Measurements from ENCODE around the gene USP44.

DNA sequence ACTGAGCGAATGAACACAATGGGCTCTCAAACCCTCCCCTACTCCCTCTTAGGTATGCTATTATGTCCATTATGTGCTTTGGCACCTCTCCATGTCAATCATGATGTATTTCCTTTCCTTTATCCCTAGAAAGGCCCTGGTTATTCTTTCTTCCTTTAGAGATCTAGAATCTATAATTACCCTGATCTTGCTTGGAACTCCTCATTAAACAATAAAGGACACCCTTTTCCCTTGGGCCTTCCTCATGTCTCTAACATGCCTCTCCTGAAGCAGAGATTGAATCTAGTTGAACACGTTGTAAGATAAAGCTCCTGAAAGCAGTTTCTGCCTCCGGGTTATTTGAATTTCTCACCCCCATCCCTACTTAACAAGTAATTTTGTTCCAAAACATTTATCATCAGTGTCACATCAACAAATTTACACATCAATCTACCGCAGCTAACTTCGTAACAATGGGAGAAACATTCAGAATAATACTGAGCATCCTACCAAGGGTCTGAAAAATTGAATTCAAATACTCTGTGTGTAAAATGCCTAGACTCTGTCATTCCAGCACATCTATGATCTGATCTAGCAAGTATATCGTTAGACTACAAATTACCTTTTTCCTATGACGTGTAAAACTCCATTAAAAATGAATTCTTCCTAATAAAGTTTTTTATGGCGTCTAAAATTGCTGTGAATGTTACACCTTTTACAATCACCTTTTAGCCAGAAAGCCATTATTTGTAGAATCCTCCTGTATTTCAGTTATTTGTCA, 5.4 kb downstream of the USP44 start:
- TF ChIP-seq, protein P1, sequence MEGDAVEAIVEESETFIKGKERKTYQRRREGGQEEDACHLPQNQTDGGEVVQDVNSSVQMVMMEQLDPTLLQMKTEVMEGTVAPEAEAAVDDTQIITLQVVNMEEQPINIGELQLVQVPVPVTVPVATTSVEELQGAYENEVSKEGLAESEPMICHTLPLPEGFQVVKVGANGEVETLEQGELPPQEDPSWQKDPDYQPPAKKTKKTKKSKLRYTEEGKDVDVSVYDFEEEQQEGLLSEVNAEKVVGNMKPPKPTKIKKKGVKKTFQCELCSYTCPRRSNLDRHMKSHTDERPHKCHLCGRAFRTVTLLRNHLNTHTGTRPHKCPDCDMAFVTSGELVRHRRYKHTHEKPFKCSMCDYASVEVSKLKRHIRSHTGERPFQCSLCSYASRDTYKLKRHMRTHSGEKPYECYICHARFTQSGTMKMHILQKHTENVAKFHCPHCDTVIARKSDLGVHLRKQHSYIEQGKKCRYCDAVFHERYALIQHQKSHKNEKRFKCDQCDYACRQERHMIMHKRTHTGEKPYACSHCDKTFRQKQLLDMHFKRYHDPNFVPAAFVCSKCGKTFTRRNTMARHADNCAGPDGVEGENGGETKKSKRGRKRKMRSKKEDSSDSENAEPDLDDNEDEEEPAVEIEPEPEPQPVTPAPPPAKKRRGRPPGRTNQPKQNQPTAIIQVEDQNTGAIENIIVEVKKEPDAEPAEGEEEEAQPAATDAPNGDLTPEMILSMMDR (IDR thresholded peaks at IDR 0.05): no peak
- TF ChIP-seq EP300 (IDR thresholded peaks at IDR 0.05) (no peak), POLR2A (IDR thresholded peaks at IDR 0.05; ENCODE audit: low read depth) (no peak)

Data from esophagus muscularis mucosa (tissue), 4 donors.